PC-9 (cell line): Measurements from ENCODE around the gene WIPF1.

Source experiments
- CTCF ChIP-seq: fragments of 200-600 bp; sonication (generic); conservative IDR thresholded peaks from 2 replicates; pipeline ENCODE4 v1.6.1; 2017; ENCODE audit warnings: mixed run types, antibody characterized with exemption, mild to moderate bottlenecking, moderate library complexity
- EZH2 ChIP-seq: fragments of 200-600 bp; sonication (generic); IDR thresholded peaks from 2 replicates; pipeline ENCODE4 v1.8.0; 2017; ENCODE audit warnings: antibody characterized with exemption, low read depth

- TF ChIP-seq CTCF (no peak), EZH2 (no peak)
These were observed 627 bp downstream of the WIPF1 start for GRCh38 chr2:174597009-174597344.
